CD4-positive, alpha-beta T cell treated with Interleukin-15 for 4 hours (primary cell): ENCODE measurements around the gene KCNMA1.

ENCODE experiments used
- DNase-seq: peaks from one replicate; pipeline ENCODE4 v3.0.0-alpha.2; 2020; ENCODE audit warnings: low spot score

KCNMA1 gene

DNA sequence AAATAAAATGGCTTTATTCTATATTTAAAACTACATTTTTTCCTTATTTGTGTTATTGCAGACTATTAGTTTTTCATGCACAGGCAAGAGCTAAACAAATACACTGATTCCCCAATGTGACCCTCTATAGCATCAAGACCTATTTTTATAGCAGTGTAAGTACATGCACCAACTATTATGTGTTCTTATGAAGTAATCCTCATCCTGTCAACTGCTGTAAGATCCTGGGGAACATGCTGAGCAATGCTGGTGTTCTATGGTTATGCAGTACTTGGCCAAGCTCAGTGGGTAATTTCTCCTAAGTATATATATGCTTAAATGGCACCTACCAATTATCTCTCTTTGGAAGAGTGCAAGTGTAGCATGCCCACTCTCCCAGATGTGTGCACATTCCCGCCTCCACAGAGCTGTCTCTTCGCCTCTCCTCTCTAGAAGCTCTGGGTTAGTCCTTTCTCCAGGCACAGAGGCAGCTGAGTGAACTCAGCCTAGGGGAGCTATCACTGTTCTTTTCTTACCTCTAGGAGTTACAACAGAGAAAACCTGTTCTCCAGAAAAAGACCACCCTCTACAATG lies 428.8 kb downstream of the KCNMA1 start:
- DNase-seq: no peak

DNA sequence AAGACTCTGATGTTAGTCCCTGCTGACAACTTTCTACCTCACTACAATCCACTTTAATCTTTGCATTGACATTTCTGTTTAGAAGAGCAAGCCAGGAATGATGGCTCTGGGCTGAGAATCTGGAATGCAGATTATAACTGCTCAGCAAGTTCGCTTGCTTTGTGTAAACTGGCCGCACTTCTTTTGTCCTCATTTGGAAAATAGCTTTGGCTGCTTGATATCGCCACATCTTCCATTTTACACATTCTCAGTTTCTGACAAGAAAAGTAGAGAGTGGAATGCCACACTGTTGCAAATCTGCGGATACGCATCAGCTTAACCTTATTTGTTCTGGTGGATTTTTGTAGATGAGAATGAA lies 429.8 kb downstream of the KCNMA1 start:
- DNase-seq: no peak

DNA sequence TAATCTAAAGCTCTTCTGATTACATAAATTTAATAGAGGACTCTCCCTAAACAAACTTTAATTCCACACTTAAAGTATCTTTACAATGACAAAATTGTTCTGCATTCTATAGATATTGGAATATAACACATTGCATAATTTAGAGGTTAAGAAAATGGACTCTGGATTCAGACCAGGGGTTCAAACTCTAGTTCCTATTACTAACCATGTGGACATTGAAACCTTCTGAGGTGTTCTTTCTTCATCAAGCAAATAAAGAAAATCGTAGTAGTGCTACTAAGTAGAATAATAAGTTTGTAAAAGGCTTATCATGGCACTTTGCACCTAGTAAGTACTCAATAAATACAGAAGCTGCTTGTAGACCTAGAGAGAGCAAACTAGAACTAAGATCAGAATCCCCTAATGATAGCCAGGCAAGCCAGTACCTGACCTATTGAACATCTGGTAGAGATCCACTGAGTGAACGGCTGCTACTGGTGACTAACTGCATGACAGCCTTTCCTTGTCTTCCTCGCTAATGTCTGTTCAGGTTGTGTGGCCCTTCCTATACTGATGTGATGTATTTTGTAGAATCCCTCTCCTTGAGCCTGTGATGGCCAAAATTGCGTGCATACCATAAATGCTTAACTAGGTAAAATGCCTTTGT lies 430.3 kb downstream of the KCNMA1 start:
- no peak for DNase-seq

DNA sequence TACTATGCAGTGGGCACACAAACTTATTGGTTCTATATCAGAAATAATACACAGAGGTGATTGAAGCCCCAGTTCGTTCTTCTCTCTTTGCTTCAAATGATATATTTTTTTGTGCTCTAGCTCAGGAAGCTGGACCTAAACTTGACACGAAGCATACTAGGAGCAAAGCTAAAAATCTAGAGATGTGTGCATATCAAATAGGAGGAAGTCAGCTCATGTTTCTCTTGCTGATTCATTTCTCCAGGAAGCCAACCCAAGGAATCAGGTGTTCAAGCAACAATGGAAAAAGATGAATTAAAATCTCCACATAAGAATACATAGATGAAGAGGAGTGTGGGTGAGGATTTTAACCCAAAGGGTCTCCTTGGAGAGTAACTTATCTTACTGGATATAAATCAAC lies 432.5 kb downstream of the KCNMA1 start:
- DNase-seq: no peak

DNA sequence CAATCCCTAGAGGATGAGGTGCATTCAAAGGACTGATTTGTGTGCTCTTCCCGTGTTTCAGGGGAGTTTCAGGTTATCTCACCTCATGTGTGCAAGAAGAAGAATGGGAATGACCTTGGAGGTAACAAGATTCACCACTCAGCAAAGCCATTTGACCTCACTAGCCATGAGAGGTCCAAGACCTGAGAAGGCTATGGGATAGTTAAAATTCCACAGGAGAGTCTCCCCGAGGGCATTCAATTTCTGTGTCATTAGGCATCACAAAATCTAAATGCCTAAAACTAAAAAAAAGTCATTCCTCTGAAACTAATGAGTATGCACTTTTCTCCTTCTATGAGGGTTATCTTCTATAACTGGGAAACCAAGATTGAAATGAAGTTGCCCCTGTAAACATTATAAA lies 433.4 kb downstream of the KCNMA1 start:
- no peak for DNase-seq

DNA sequence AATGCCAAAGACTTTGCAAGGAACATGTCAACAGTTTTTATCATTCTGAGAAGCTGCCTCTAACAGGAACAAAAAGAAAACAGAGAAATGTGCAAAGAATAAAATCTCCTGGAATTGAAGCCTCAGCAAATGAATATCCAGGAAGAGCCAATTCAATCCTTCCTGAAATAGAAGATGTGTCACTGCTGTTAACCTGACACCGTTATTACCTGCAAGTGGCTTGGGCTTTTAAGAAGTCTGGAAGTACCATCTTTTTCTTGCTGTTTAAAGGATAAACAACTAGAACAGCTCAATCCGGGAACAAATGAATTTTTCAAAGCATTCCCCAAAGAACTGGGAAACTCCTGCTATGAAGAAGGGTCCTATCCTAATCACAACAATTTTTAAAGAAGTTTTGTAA lies 434.8 kb downstream of the KCNMA1 start:
- no peak for DNase-seq

DNA sequence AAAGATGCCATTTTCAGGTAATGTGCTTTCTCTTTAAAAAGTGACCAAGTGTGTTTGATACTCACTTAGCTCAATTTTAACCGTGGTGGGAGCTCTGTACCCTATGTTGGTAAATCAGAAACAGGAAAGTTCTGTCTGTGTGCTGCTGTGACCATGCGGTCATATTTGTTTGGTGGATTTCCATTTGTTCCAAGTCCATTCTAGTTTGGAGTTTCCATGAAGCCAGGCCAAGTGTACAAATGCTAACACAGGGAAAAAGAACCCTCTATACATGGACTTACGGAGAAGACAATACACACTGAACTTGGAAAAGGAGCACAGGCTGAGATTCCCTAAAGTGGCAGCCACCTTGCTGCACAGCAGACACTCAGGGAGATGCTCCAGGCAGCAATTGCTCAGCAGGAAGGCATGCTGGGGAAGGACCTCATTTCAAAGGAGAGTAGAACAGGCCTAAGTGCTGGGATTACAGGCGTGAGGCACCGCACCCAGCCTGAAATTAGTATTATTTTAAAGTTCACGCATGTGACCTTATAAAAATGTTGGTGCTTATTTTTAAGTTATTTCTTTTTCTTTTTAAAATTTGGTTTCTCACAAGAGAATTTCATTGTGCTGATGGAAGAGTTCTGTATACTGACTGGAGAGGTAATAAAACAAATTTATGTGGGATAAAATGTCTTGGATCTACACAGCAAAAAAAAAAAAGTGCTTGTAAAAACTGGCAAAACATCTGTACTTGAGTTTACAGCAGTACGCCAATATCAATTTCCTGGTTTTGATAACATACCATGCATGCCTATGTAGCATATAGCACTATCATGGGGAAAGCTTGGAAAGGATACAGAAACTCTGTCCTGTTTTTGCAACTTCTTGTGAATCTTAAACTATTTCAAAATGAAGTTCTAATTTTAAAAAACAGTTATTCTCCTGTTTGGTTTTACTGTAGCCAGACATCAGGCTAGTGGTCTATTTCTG lies 436.2 kb downstream of the KCNMA1 start:
- DNase-seq: no peak

DNA sequence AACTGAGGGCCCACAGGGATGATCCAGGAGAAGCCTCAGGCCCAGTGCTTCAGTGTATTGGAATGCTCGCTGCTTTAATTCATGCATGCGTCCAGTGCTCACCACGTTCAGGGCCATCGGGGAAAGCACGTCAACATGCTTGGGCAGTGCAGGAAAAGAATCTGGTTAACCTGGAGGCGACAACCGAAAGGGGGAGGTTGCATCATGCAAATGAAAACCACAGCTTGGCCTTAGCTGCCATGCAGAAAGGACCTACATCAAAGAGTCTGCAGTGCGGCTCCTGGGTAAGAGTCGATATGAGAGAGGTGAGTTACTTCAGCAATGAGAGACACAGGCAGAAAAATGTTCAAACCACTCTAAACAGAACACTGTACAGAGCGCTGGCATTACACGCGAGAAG lies 440.1 kb downstream of the KCNMA1 start:
- DNase-seq: no peak

DNA sequence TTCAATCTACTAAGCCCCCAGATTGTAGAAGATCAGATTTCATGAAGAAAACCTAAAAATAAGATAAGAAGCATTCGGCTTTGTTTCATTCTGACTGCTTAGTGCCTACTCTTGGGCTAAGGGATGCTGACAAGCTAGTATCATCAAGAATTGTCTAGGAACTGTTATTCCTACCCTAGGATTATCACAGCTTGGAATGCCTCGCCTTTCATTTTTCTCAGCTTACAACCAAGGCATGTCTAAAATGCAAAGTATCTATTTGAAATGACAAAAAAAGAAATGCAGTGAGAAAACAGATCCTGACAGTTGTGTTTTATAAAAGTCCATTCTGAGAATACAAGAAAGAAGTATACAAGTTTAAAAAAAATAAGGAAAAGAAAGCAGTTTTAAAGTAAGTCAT lies 441.0 kb downstream of the KCNMA1 start:
- DNase-seq: no peak

DNA sequence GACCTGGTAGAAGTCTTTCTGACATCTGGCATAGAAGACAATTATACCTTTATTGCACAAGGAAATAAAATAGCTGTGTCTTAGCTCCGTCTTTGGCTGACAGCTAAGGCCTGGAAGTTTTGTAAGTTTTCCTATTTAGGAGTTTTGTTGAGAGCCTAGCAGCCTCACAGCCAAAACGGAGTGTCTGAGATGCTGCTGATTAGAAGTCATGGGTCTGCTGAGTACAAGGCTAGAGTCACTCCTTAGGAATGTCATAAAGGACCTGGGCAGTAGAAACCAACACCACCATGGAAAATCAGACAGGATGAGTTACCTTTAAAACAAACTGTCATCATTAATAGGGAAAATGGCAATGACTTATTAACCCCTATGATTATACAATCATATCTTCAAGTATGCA lies 442.5 kb downstream of the KCNMA1 start:
- DNase-seq: no peak

DNA sequence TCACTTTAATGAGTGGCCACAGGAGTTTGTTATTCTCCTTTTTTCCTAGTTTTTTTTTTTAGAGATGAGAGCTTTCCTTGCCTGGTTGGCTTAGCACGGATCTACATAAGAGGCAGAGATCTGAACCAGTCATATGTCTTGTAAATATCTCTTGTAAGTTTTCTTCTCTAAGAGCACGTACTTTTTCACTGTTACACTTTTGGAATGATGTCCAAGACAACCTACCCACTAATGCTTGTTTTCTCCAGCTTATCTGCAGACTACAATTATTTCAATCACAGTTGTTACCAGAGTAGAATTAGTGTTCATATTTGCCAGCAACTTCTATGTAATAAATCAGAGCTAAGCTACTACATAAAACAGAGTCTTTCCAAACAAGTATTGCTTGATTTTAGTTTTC lies 444.6 kb downstream of the KCNMA1 start:
- no peak for DNase-seq

DNA sequence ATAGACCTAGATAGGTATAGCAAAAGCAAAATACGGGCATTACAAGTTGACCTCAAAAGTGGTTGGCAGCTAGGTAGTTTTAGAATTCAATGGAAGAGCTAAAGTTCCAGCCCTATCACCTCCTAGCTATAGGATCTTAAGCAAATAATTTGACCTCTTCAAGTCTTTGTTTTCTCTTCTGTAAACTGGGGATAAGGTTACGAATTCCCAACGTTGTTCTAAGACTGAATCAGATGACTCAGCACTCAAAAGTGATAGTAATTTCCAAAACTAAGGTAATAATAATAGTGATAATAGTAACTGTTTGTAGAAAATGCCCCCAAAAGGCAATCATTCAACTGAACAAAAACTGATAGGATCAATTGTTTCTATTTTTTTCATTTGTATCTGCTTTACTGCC lies 445.2 kb downstream of the KCNMA1 start:
- DNase-seq: no peak

DNA sequence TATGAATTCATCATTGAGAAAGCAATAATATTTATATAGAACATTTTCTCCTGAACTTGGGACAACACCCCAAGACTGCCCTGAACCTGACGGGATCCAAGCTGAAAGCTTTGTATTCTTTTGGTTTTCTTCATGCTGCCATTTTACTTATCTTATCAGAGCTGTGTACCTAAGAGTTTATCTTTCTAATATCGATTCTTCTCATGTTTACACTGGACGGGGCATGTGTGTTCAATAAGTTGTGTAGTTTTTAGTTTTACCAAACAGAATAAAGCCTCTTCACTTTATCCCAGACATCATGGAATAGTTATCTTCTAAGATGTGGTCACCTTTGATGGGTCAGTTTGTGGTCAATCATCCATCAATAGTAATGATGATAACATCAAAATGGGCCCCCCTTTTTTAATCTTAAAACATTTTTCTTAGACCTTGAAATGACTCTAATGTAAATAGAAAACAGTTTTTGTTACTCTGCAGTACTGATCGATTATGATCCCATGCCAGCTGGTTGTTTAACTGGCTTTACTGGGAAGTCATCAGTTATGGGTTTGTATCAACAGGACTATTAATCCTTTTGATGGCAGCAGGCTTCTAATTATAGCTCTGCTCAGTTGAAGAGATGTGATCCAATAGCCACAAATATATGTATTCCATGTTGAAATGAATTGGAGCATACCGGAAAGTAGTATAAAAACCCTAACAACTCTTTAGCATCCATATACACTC lies 446.1 kb downstream of the KCNMA1 start:
- no peak for DNase-seq

DNA sequence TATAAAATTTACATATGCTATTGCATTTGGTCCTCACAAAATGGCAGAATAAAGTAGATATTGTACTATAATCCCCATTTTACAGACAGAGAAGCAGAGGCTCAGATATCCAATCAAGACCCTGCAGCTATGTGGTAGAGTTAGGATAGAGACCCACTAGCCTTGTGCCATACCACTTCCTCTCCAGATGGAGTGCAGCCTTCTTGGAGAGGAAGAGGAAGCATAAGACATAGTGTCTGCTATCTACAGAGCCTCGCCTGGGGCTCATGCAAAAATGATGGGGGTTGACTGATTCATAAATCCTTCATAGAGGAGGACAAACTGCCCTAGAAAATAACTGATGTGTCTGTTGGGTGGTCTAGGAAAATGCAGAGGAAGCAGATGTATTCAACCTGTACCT lies 447.3 kb downstream of the KCNMA1 start:
- DNase-seq: no peak

DNA sequence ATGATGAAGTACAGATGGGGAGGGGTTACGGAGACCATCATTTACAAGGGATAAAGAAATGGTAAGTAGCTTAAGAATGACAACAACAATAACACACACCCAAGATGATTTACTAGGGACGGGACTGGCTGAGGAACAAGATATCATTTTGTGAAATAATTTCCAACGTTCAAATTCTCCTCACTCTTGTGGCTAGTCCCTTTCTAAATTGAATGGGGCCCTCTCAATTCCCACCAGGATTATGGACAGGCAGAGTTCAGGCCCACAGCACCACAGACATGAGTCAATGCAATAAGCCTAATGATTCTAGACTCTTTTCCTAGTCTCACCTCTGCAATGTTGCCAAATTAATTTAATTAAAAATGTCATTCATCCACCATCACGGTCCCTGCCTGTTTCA lies 448.1 kb downstream of the KCNMA1 start:
- no peak for DNase-seq

DNA sequence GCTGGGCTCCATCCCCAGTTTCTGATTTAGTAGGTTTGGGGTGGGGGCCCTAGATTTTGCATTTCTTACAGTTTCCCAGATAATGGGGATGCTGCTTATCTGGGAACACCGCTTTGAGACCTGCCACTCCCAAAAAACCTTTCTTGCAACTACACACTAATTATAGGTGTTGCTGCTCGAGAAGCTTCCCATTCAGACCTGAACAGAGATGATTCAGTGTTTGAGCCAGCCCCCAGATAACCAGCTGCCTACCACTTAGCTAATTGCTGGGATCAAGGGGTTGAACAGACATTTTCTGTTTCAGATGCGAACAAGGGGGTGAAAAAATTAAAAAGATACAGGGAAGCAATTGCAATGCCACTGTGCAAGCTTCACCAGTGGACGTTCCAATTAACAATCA lies 448.5 kb downstream of the KCNMA1 start:
- no peak for DNase-seq

DNA sequence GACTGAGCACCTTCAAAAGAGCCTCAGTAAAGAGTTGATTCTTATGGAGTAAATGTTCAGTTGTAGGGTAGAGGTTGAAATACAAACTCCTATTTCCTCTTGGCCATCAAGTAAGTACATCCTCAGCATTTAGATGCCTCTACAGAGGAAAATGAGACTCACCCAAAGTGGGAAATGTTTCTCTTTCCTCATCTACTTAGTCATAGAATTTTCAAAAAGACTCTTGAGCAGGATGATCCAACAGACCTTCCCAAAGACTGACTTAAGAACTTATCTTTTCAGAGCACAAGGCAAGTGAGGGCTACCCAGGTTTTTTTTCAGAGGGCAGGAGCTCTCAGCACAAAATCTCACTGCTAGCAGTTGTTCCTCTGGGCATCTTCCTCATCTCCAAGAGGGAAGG lies 449.1 kb downstream of the KCNMA1 start:
- no peak for DNase-seq

DNA sequence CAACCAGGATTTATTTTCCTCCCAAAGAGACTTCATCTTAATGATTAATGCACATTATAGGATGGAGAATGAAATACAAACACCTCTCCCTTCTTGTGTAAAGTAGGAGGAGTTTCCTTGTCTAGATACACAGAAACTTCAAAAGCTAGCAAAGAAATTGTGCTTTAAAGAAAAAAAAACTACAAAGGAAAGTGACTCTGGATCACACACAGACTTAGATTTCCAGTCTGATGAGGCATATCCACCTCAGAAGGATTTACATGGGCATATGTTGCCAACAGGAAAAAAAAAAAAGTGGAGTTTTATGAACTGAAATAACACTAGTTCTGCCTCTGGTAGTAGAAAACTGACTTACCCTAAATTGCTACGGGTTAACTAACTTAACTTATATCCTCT lies 449.6 kb downstream of the KCNMA1 start:
- DNase-seq: no peak

DNA sequence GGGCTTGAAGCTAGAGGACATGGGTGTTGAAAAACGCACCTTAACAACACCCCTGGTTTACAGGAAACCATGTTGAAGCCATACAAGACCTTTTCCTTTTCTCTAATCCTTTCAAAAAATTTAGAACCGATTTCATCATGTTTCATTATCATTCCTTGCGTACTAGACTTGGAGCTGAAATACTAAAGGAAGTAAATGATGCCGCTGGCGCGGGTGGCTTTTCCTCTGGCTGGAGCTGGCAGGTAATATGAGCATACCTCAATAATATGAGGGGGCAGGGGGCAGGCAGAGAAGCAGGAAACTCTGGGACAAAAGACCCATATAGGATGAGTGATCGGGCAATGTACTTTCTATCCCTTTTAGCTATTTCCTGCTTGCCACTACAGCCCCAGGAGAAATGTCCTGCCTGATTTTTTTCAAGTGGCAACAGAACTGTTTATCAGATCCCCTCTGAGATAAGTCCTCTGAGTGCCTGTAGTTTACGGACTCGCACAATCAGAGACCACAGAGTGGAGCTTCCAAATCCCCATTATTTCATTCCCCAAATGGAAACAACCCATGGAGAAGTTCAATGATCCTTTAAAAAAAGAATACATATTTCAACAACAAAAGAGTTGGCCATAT lies 450.1 kb downstream of the KCNMA1 start:
- no peak for DNase-seq

DNA sequence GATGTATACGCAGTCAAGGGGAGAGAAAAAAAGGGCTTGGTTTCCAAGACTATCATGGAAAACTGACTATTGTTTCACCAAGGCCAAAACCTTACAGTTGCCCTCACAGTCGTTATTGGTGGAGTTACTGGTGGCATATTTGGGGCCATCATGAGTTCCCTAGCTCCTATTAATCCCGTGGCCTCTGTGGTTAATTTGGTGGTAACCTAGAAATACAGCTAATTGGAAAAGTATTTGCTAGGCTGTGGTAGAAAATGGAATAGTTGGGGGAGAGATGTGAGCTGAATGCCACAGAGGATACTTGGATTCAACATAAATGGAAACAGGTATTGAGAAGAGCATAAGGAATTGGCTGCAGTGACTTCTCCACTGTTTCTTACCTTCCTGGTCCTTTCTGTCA lies 450.7 kb downstream of the KCNMA1 start:
- no peak for DNase-seq

DNA sequence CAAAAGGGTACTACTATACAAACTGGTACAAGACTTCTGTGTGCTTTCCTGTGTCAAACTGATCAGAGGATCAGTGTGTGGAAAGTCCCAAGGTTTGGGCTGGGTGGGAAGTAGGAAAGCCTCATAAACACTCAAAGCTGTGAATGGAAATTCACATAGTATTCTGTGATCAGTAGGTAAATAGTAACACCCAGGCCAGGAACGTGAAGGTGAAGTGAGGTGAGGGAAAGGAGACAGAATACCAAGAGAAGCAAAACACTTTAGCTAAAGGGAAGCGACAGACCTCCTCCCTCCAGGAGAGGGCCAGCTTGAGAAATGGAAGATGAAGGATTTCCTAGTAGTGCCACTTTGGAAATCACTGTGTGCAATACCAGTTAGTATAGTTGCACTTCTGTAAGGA lies 451.9 kb downstream of the KCNMA1 start:
- DNase-seq: no peak

DNA sequence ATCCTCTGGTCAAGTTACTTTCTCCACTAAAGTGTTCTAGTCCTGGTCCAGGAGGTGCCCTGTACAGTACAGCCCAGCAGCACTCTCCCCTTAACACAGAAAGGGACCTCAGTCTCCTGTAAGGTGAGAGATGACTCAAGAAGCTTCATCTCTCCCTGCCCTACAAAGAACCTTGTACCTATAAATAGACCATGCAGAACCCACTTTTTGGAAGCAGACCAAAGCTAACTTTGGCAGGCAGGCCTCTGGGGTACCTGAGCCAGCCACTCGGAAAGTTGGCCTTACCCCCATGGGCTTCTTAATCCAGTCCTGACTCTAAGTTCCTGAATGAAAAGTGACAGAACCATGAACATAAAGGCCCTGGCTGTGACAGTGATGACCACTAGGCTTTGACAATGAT lies 454.8 kb downstream of the KCNMA1 start:
- DNase-seq: no peak
